HEK293 (cell line): ENCODE results near the gene FUNDC1.

Experiments
- CTCF ChIA-PET: fragments of 350-600 bp; formaldehyde crosslinking; extraction: SDS; loops from one replicate; lab custom pipeline; 2021; ENCODE audit warnings: antibody characterized with exemption; lab: Yijun Ruan, JAX
- POLR2A ChIA-PET: fragments of 300-600 bp; formaldehyde crosslinking; extraction: SDS; loops from one replicate; lab custom pipeline; 2020; ENCODE audit warnings: antibody characterized with exemption, inconsistent platforms; lab: Yijun Ruan, JAX
- H3K27ac ChIP-seq: fragments of 200-500 bp; sonication (Bioruptor generic); 2 replicates; pipeline ENCODE4 v1.5.1; 2014; ENCODE audit warnings: low read depth, low read length, control low read depth, inconsistent platforms; ENCODE audit errors: extremely low read depth
- H3K36me3 ChIP-seq, 2 experiments: fragments of 200-500 bp in 1 of 2; sonication (Bioruptor generic) in 1 of 2; 1 replicate in 1 of 2; 2 replicates in 1 of 2; pipeline ENCODE4 v1.5.1; 2014 to 2017; ENCODE audit warnings: inconsistent platforms in 2 of 2, low read length in 2 of 2; ENCODE audit not compliant: control insufficient read depth in 2 of 2, insufficient read depth in 1 of 2
- H3K4me1 ChIP-seq: fragments of 200-500 bp; sonication (Bioruptor generic); 2 replicates; pipeline ENCODE4 v1.5.1; 2014; ENCODE audit warnings: mild to moderate bottlenecking, low read length, inconsistent platforms; ENCODE audit not compliant: control insufficient read depth, insufficient read depth
- H3K4me3 ChIP-seq: 2 replicates; pipeline ENCODE4 v1.5.1; 2011; ENCODE audit warnings: low read depth, mild to moderate bottlenecking, control low read depth, low read length, moderate library complexity
- H3K9me3 ChIP-seq: fragments of 200-500 bp; sonication (Bioruptor generic); 2 replicates; pipeline ENCODE4 v1.5.1; 2014; ENCODE audit warnings: low read depth, low read length, inconsistent platforms; ENCODE audit not compliant: control insufficient read depth, insufficient read depth
- MZF1 ChIP-seq: fragments of 450-650 bp; formaldehyde crosslinking; IDR thresholded peaks from 2 replicates; pipeline ENCODE4 v1.5.1; 2017; ENCODE audit warnings: missing biosample characterization, missing genetic modification characterization, borderline replicate concordance
- PRDM1 ChIP-seq: fragments of 450-650 bp; formaldehyde crosslinking; IDR thresholded peaks from 2 replicates; pipeline ENCODE4; 2016; ENCODE audit warnings: missing biosample characterization, missing genetic modification characterization
- PRDM2 ChIP-seq: fragments of 450-650 bp; formaldehyde crosslinking; IDR thresholded peaks from 2 replicates; pipeline ENCODE4 v1.5.1; 2016; ENCODE audit warnings: missing biosample characterization, missing genetic modification characterization, borderline replicate concordance
- ZIC2 ChIP-seq: fragments of 450-650 bp; formaldehyde crosslinking; IDR thresholded peaks from 2 replicates; pipeline ENCODE4 v1.5.1; 2016; ENCODE audit warnings: missing biosample characterization, missing genetic modification characterization
- ZNF157 ChIP-seq: fragments of 450-650 bp; formaldehyde crosslinking; IDR thresholded peaks from 2 replicates; pipeline ENCODE4 v1.5.1; 2016; ENCODE audit warnings: missing biosample characterization, missing genetic modification characterization
- ZNF350 ChIP-seq: fragments of 450-650 bp; formaldehyde crosslinking; IDR thresholded peaks from 2 replicates; pipeline ENCODE4 v1.5.0; 2017; ENCODE audit warnings: missing biosample characterization, mild to moderate bottlenecking, missing genetic modification characterization
- ZNF366 ChIP-seq: fragments of 450-650 bp; formaldehyde crosslinking; conservative IDR thresholded peaks from 2 replicates; pipeline ENCODE4 v1.5.1; 2016; ENCODE audit warnings: missing biosample characterization, missing genetic modification characterization
- ZNF398 ChIP-seq: fragments of 450-650 bp; formaldehyde crosslinking; IDR thresholded peaks from 2 replicates; pipeline ENCODE4 v1.5.1; 2017; ENCODE audit warnings: missing biosample characterization, missing genetic modification characterization
- ZNF544 ChIP-seq: fragments of 450-650 bp; formaldehyde crosslinking; IDR thresholded peaks from 2 replicates; pipeline ENCODE4 v1.5.0; 2017; ENCODE audit warnings: missing biosample characterization, missing genetic modification characterization
- ZNF555 ChIP-seq: fragments of 450-650 bp; formaldehyde crosslinking; conservative IDR thresholded peaks from 2 replicates; pipeline ENCODE4 v1.5.1; 2017; ENCODE audit warnings: missing biosample characterization, mild to moderate bottlenecking, missing genetic modification characterization, inconsistent platforms
- ZNF624 ChIP-seq: fragments of 450-650 bp; formaldehyde crosslinking; IDR thresholded peaks from 2 replicates; pipeline ENCODE4 v1.5.1; 2017; ENCODE audit warnings: missing biosample characterization, missing genetic modification characterization
- ZNF660 ChIP-seq: fragments of 450-650 bp; IDR thresholded peaks from 2 replicates; pipeline ENCODE4 v1.5.1; 2018; ENCODE audit warnings: missing biosample characterization, mild to moderate bottlenecking, missing genetic modification characterization
- ZNF747 ChIP-seq: fragments of 450-650 bp; formaldehyde crosslinking; IDR thresholded peaks from 2 replicates; pipeline ENCODE4 v1.5.1; 2016; ENCODE audit warnings: missing biosample characterization, missing genetic modification characterization
- ZNF776 ChIP-seq: fragments of 450-650 bp; formaldehyde crosslinking; IDR thresholded peaks from 2 replicates; pipeline ENCODE4 v1.5.0; 2017; ENCODE audit warnings: missing biosample characterization, missing genetic modification characterization, borderline replicate concordance
- ZNF777 ChIP-seq: fragments of 450-650 bp; formaldehyde crosslinking; IDR thresholded peaks from 2 replicates; pipeline ENCODE4 v1.5.1; 2017; ENCODE audit warnings: missing biosample characterization, missing genetic modification characterization, borderline replicate concordance
- ZNF843 ChIP-seq: fragments of 450-650 bp; formaldehyde crosslinking; IDR thresholded peaks from 2 replicates; pipeline ENCODE4 v1.5.1; 2016; ENCODE audit warnings: missing biosample characterization, missing genetic modification characterization
- ZSCAN30 ChIP-seq: fragments of 450-650 bp; IDR thresholded peaks from 2 replicates; pipeline ENCODE4 v1.5.1; 2018; ENCODE audit warnings: missing biosample characterization, mild to moderate bottlenecking, missing genetic modification characterization, moderate library complexity
- TF ChIP-seq, protein P1 (sequence below): fragments of 450-650 bp; formaldehyde crosslinking; IDR thresholded peaks from 2 replicates; pipeline ENCODE4 v1.5.1; 2016; ENCODE audit warnings: missing biosample characterization, missing genetic modification characterization
- TF ChIP-seq, protein P2 (sequence below): fragments of 450-650 bp; formaldehyde crosslinking; IDR thresholded peaks from 2 replicates; pipeline ENCODE4 v1.5.1; 2016; ENCODE audit warnings: missing biosample characterization, missing genetic modification characterization

Gene FUNDC1

DNA sequence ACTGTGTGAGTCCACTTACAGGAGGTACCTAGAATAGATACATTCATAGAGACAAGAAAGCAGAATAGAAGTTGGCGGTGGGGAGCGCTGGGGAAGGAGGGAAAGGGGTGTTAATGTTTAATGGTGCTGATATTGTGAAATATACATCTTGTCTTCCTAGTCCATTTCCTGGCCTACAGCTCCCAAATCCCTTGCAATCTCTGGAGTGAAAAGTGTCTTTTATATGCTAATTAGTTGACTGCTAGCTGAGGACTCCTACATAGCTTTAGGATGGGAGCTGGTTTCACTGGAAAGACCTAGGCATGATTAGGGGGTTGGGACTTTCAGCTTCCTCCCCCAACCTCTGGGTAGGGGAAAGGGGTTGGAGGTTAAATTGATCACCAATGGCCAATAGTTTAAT is 36.0 kb downstream of the FUNDC1 start:
- POLR2A ChIA-PET = interaction anchor here (1.0 kb wide), 1 partner anchor 366 kb away, joined by 3 read pairs; the partner anchor contains the start of gene KDM6A
- Histone ChIP-seq H3K36me3 (no peaks in the 10 kb centered on the region), H3K9me3 (no peaks in the 10 kb centered on the region), H3K27ac (no peak overlapping the region), H3K4me3 (no peak overlapping the region), H3K4me1 (no peaks in the 10 kb centered on the region)
- TF ChIP-seq, protein P1, sequence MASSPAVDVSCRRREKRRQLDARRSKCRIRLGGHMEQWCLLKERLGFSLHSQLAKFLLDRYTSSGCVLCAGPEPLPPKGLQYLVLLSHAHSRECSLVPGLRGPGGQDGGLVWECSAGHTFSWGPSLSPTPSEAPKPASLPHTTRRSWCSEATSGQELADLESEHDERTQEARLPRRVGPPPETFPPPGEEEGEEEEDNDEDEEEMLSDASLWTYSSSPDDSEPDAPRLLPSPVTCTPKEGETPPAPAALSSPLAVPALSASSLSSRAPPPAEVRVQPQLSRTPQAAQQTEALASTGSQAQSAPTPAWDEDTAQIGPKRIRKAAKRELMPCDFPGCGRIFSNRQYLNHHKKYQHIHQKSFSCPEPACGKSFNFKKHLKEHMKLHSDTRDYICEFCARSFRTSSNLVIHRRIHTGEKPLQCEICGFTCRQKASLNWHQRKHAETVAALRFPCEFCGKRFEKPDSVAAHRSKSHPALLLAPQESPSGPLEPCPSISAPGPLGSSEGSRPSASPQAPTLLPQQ = no peak
- TF ChIP-seq ZNF660 (tag by site-specific recombination) = no peak
- CTCF ChIA-PET = no interaction called here

DNA sequence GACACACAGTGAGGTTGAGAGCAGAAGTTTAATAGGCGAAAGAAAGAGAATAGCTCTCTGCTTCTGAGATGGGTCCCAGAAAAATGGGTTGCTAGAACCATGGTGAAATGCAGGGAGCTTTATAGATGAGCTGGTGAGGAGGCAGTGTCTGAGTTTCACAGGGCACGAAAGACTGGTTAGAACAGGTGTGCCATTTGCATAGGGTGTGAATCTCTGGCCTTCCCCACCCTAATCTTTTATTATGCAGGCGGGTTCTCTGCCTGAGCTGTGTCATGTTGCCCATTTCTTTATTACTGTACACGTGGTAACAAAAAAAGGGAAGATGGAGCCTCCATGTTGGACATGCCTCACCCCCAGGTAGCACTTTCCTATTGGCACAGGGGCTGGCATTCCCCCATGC is 39.1 kb downstream of the FUNDC1 start:
- POLR2A ChIA-PET = no interaction called here
- CTCF ChIA-PET = interaction anchor here (1.0 kb wide), 1 partner anchor 564 kb away, joined by 3 read pairs; no protein-coding TSS in a partner anchor
- H3K4me1 ChIP-seq = no peaks in the 10 kb centered on the region
- no peak for TF ChIP-seq ZNF350 (tag by site-specific recombination)
- TF ChIP-seq ZIC2 (tag by site-specific recombination) = no peak
- TF ChIP-seq ZSCAN30 (tag by site-specific recombination) = no peak
- no peak for TF ChIP-seq ZNF398 (tag by site-specific recombination)
- no peak for TF ChIP-seq MZF1
- TF ChIP-seq, protein P2, sequence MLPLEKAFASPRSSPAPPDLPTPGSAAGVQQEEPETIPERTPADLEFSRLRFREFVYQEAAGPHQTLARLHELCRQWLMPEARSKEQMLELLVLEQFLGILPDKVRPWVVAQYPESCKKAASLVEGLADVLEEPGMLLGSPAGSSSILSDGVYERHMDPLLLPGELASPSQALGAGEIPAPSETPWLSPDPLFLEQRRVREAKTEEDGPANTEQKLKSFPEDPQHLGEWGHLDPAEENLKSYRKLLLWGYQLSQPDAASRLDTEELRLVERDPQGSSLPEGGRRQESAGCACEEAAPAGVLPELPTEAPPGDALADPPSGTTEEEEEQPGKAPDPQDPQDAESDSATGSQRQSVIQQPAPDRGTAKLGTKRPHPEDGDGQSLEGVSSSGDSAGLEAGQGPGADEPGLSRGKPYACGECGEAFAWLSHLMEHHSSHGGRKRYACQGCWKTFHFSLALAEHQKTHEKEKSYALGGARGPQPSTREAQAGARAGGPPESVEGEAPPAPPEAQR = no peak
- no peak for TF ChIP-seq ZNF544
- TF ChIP-seq ZNF843 (tag by site-specific recombination) = no peak
- no peak for TF ChIP-seq ZNF157
- TF ChIP-seq ZNF776 (tag by site-specific recombination) = no peak
- no peak for TF ChIP-seq PRDM1
- no peak for TF ChIP-seq ZNF777 (tag by site-specific recombination)
- TF ChIP-seq ZNF366 (tag by site-specific recombination) = no peak
- no peak for TF ChIP-seq ZNF747 (tag by site-specific recombination)
- TF ChIP-seq ZNF555 (tag by site-specific recombination) = no peak
- TF ChIP-seq PRDM2 (tag by site-specific recombination) = no peak
- TF ChIP-seq ZNF624 (tag by site-specific recombination) = no peak
- no peak overlapping the region for H3K27ac ChIP-seq
- H3K4me3 ChIP-seq = no peak overlapping the region
- no peaks in the 10 kb centered on the region for H3K36me3 ChIP-seq
- no peaks in the 10 kb centered on the region for H3K9me3 ChIP-seq
